Left colon (tissue), 2 donors: ENCODE results near the gene SKA1. TPM values are rescaled to one million over a fixed set of nuclear protein-coding genes. Genes with fewer than 3 reads are reported as not detected.
A peak's percentile ranks its signal among the peaks of the same experiment; 100 is the strongest.
"Not testable (repeated sequence)": the region's sequence is repeated elsewhere in the genome, so short reads cannot be mapped to it uniquely, and the experiment has no call there.

Experiments used
- ATAC-seq: fragments of 200-7000 bp; cut with Tn5 transposase; one replicate; pipeline ENCODE4 v1.9.1; 2020; ENCODE audit warnings: mild to moderate bottlenecking, moderate library complexity
- DNase-seq, 2 donors: peaks; one replicate each; pipeline ENCODE4 v3.0.0-alpha.2; 2020
- intact Hi-C, 2 donors: fragments of 100-400 bp; cut with DNase I in 1 of 2; cut with micrococcal nuclease in 1 of 2; formaldehyde crosslinking; loops; one replicate each; pipeline versions ENCODE4 v1.11.2 to v1.14.0; 2022; cut with DNase I, micrococcal nuclease
- total RNA-seq, 2 donors: library from RNA; stranded (reverse); fragmentation: NEBNext Ultra II Directional; extraction: Animal tissue kit (Norgen Biotek cat#: 25700); gene quantifications; one replicate each; pipeline ENCODE4 v1.2.1, GENCODE V29; 2021
- donor health status: DM: no; HTN: no; CAD: no.
- donor health status: DM: yes; HTN: yes; CAD: no.

The SKA1 gene
- total RNA-seq, 2 donors from 2014 or later = 1.0 to 3.8 TPM

DNA sequence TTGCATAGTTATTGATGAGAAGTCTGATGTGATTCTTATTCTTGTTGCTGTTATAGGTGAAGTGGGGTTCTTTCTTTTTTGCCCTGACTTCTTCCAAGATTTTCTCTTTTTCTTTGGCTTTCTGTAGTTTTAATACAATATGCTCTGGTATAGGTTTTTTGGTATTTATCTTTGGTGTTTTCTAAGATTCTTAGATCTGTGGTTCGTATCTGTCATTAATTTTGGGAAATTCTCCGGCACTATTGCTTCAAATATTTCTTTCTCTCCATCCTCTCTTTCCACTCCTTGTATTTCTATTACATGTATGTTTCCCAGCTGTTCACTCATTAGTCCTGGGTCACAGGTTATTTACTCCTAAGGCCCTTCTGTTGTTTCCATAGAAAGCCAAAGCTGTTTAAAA, 43.8 kb downstream of the SKA1 start:
- ATAC-seq = no peak
- intact Hi-C loops = no loop called here
- no peak for DNase-seq

DNA sequence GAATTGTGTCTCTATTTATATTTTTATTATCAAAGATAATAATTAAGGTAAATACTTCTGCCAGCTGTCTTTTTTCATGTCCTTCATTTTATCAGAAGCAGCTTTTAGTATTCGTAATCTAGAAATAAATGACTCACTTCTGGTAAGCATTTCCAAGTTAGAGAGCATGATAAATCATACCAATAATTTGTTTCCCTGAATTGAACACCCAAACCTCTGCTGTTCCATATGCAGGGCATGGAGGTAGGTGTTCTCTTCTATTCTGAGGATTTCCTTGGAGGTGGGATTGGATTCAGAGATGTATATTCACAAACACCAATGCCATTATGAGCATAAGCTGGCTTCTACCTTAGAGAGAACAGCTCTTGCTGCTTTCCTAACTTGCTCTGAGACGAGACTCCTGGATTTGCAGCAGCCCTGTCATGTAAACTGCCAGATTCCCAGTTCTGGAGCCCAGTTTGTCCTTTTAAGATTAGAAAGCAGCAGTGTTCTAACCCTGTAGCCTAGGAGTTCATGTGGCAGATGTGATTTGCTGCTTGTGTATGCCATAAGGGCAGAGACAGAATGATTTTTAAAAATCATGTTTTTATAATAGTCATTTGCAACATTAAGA, 47.5 kb downstream of the SKA1 start:
- intact Hi-C loops = no loop called here
- DNase-seq = no peak
- ATAC-seq = no peak

DNA sequence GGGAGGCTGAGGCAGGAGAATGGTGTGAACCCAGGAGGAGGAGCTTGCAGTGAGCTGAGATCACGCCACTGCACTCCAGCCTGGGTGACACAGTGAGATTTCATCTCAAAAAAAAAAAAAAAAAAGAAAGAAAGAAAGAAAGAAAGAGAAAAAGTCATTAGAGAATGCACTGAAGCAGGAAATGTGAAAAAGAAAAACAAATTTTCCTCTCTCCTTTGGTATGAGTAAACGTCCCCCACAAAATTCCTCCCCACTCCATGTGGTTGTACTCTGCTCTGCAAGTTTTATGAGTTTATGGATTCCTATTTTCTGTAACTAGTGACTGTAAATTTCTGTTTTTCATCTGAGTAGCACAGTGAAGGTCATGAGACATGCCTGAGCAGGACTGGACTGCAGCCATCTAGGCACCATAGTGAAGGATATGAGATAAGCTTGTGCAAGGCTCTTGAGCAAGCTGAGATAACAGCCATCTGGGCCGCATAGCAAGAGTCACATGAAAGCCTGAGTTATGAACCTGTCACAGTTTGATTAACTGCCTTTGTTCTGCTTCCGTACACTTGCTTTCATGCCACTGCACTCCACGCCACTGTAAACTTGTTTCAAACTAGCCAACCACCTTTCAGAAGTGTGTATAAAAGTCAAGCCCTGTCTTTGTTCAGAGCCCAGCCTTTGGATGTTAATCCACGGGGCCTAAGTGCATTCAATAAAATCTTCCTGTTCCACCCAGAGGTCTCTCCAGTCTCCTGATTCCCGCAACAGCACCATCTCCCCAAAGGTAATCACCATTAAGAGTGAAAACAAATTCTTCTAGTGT, 50.2 kb downstream of the SKA1 start:
- ATAC-seq (peak; percentile 56), DNase-seq (no peak)
- intact Hi-C loops = no loop called here

DNA sequence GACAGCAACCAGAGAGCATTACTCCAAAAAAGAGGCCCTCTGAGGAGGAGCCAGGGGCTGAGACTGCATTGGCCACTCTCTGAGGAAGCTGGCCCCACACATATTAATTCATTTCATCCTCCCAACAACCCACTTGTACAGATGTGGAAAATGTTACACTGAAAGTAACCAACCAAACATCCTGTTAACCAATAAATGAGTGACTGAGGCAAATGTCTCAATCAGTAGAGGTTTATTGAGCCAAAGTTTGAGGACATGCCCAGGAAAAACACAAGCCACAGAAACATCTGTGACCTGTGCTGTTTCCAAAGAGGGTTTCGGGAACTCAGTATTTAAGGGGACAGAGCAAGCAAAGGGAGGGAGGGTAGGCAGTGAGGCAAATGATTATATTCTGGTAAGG, 53.0 kb downstream of the SKA1 start:
- intact Hi-C loops = no loop called here
- ATAC-seq = no peak
- DNase-seq = no peak

DNA sequence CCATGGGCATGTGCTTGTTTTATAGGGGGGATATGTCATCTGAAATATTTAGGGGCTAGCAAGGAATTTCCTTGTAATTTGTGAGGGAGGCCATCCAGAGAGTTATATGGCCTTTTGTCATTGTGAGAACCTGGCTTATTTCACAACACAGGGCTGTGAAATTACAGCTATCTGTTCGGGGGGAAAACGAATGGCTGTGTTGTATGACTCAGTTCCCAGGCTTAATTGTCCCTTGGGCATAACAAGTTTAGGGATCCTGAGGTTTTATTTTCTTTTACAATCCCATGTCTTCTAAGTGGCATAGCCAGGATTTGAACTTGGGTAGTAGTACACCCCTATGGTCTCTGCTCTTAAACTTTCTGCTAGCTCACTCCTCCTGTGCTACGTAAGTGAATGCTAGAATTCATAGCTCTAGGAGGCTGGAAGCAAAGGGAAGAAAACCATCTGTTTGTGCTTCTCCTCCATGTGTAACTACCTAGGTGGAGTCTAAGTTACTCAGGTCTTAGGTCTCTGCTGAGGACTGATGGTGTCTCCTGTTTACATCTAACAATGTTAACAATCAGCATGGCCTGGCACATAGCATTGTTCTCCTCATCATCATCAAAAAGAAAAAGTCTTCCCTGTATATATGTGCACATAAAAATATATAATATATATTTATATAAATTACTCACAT, 53.8 kb downstream of the SKA1 start:
- DNase-seq = no peak
- ATAC-seq = peak; percentile 52
- intact Hi-C loops = no loop called here

DNA sequence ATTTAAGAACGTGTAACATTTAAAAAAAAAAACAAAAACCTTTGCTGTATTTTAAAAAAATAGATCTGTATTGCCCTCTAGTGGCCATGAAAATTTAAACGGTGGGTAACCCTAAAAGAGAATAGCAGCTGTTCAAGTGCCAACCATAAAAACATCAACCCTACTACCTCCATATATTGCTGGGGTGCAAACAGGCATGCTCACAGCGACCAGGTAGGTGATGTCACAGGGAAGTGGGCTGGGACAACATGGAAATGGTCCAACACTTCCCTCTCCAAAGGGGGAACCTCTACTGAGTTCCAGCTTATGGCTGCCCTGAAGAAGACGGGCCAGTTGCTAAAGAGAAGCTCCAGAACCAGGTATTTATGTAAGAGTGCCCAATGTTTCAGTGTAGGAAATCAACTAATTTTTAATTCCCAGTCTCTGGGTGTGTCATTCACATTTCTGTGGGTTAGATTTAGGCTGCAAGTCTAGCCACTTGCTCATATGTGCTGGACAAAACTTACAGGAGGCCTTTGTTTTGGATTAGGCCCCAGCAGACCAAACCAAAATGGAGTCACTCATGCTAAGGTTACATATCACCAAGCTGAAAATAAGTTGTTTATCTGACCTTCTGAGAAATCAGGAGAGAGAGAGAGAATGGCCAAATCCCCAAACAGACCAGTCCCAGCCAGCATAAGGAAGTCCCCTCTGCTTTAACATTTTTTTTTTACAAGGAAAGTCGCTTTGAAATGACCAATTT, 54.5 kb downstream of the SKA1 start:
- ATAC-seq (peak; percentile 59), DNase-seq (no peak)
- intact Hi-C loops = no loop called here

DNA sequence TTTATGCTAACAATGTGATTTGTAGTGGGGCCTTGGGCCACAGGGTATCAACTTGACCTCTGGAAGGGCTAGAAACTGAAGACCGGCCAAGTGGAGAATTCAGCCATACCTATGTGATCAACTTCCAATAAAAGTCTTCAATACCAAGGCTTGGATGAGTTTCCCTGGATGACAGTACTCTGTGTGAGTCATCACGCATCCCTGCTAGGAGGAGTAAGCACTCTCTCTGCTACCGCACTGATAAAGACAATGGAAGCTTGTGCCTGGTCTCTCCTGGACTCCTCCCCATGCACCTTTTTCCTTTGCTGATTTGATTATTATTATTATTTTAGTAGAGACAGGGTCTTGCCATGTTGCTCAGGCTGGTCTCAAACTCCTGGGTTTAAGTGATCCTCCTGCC, 58.1 kb downstream of the SKA1 start:
- DNase-seq (no peak), ATAC-seq (no peak)
- intact Hi-C loops = no loop called here

DNA sequence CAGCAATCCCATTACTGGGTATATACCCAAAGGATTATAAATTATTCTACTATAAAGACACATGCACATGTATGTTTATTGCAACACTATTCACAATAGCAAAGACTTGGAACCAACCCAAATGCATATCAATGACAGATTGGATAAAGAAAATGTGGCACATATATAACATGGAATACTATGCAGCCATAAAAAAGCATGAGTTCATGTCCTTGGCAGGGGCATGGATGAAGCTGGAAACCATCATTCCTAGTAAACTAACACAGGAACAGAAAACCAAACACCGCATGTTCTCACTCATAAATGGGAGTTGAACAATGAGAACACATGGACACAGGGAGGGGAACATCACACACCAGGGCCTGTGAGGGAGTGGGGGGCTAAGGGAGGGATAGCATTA, 61.9 kb downstream of the SKA1 start:
- intact Hi-C loops, ATAC-seq, DNase-seq: not testable (repeated sequence)

DNA sequence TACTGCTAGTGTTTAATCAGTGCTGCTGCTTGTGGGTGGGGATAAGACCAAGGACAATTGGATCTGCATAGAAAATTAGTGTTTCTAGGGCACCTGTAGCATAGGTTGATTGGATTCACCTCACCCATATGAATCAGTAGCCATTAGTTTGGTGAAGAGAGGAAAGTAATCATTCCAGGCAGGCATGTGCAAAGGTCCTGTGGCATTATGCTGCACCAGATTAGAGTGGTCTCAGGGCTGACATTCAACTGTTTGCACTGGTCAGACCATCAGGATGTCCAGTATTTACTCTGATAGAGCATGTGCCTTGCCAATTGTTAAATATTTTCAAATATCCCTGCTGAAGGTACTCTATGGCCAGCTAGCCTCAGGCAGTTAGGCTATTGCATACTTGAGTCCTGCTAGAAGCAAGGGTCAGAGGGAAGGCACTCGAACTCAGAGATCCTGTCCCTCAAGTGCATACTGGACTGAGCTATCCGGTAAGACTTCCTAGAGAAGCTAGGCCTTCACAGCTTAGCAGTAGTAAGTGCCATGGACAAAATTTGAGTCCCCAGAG, 64.7 kb downstream of the SKA1 start:
- DNase-seq (no peak), ATAC-seq (no peak)
- intact Hi-C loops = no loop called here

DNA sequence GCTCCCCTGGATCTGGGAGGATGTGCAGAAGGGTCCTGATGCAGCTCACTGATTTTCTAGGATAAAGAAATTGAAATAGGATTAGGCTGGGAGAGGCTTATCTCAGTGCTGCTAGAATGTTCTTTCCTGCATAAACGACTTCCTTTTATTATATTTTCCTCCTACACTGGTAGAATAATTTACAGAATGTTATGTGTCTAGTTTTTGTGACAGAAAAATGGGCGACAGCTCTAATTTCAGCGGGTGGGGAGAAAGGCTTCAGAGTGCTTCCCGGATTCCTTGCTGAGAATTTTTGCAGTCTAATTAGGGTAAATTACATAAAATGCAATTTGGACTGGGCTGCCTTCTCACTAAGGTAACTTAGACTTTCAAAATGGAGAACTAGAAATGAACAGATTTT, 66.2 kb downstream of the SKA1 start:
- DNase-seq (no peak), ATAC-seq (no peak)
- intact Hi-C loops = no loop called here

DNA sequence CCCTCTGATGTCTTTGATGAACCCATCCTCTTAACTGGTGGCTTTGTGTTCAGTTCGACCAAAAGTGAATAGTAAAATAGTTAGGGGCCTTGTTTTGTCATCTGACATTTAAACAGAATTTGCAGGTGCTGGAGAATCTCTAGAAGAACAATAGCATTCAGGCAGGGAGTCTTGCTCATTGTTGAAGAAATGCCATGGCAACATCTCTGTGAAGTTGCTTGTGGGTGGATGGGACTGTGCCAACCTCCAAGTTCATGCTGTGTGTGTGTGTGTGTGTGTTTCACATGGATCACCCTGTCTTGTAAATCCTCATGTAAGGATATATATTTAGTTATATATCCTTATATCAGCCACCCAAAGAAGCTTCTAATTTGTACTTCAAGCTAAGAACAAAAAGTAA, 66.7 kb downstream of the SKA1 start:
- no peak for DNase-seq
- no peak for ATAC-seq
- intact Hi-C loops = no loop called here

Other genes with a start within 250 kb of the SKA1 start
- gene MYO5B, start 179.9 kb upstream of the SKA1 start, total RNA-seq = 100 to 1,000 TPM; 128 to 139 TPM
- gene CFAP53, start 108.6 kb upstream of the SKA1 start, total RNA-seq = under 1 TPM; 0.24 to 0.28 TPM
- gene MBD1, start 93.5 kb upstream of the SKA1 start, total RNA-seq = 10 to 100 TPM; 66.4 to 68.0 TPM
- gene CXXC1, start 87.4 kb upstream of the SKA1 start, total RNA-seq = 10 to 100 TPM; 67.1 to 81.0 TPM
- 1 to 10 TPM in 1 of 2 donors, under 1 TPM in 1; 0.12 to 1.6 TPM for gene MAPK4, start 185.0 kb downstream of the SKA1 start, total RNA-seq